IPS DF 6.9 (cell line): ENCODE measurements around the gene FANCI.
"Not testable (repeated sequence)": the region's sequence is repeated elsewhere in the genome, so short reads cannot be mapped to it uniquely, and the experiment has no call there.

Source experiments
- DNase-seq: peaks from one replicate; pipeline ENCODE4 v3.0.0-alpha.2; 2013; ENCODE audit warnings: low read depth, low spot score
- H3K27ac ChIP-seq: one replicate; pipeline ENCODE4 v1.5.1; 2013; ENCODE audit warnings: low read length, control low read depth
- H3K27me3 ChIP-seq: 2 replicates; pipeline ENCODE4 v1.6.1; 2013; ENCODE audit warnings: mild to moderate bottlenecking, low read length; ENCODE audit not compliant: control insufficient read depth, insufficient read depth
- H3K36me3 ChIP-seq: 2 replicates; pipeline ENCODE4 v1.6.1; 2013; ENCODE audit warnings: low read length; ENCODE audit not compliant: control insufficient read depth, insufficient read depth
- H3K4me1 ChIP-seq: 2 replicates; pipeline ENCODE4 v1.6.1; 2013; ENCODE audit warnings: low read length; ENCODE audit not compliant: control insufficient read depth, insufficient read depth
- H3K4me3 ChIP-seq: 2 replicates; pipeline ENCODE4 v1.5.1; 2013; ENCODE audit warnings: mild to moderate bottlenecking, low read length
- H3K9me3 ChIP-seq: 2 replicates; pipeline ENCODE4 v1.6.1; 2013; ENCODE audit warnings: low read length, inconsistent platforms; ENCODE audit not compliant: control insufficient read depth, insufficient read depth
- WGBS: extraction: QIAGEN DNeasy Blood & Tissue Kit; methylation state at CpG from one replicate; pipeline ENCODE4 v1.1.7; 2013; ENCODE audit warnings: mixed read lengths, missing lambda C conversion rate; ENCODE audit not compliant: insufficient read length, insufficient coverage; 5-methylcytosine and 5-hydroxymethylcytosine counted together

Gene FANCI

DNA sequence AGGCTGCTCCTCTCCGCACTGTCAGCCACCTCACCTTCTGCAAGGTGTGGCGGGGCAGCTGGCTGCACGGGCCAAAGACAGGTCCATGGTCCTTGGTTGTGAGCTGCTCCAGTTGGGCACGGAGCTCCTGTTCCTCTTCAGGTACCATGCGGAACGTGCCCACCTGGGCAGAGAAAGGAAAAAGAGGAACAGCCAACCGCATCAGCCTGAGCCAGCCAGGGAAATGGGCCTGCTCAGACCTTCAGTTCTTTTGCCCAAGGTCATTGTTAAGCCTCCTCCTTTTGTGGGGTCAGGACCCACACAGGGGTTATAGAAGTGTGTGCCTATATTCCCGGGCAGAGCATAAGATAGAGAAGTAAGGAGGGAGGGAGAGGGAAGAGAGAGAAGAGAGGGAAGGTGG lies 25.2 kb upstream of the FANCI start:
- no peak for DNase-seq
- H3K4me3 ChIP-seq, result no peak overlapping the region
- no peaks in the 10 kb centered on the region for H3K9me3 ChIP-seq
- H3K27ac ChIP-seq, result no peak overlapping the region
- H3K27me3 ChIP-seq, result no peaks in the 10 kb centered on the region
- H3K4me1 ChIP-seq, result 0 out of 2 replicates have a peak, but pooled peaks cover 2% of the 10 kb centered on the region
- no peaks in the 10 kb centered on the region for H3K36me3 ChIP-seq
- WGBS, result no CpG with 5 or more reads among the region's 8 CpGs

- WGBS, result no CpG with 5 or more reads among the region's 11 CpGs
- H3K4me3 ChIP-seq, result no peak within 1 kb of the TSS
- no peak within 1 kb of the TSS for H3K27ac ChIP-seq
- 0 out of 2 replicates have a peak, but pooled peaks cover 2% of the 10 kb centered on the region for H3K4me1 ChIP-seq
- no peaks in the 10 kb centered on the region for H3K27me3 ChIP-seq
- no peak for DNase-seq
- H3K36me3 ChIP-seq, result no peaks in the 10 kb centered on the region
- no peaks in the 10 kb centered on the region for H3K9me3 ChIP-seq
These were observed 22.2 kb upstream of the FANCI start, which contains the start of gene RLBP1 for GRCh38 chr15:89221543-89221942. Gene RLBP1, minus strand, starts transcription at chr15:89221579. Its CDS starts 2,604 bp downstream, at chr15:89218975.

- no CpG with 5 or more reads among the region's 5 CpGs for WGBS
- no peak for DNase-seq
- H3K4me1 ChIP-seq, result 0 out of 2 replicates have a peak, but pooled peaks cover 2% of the 10 kb centered on the region
- H3K4me3 ChIP-seq, result no peak overlapping the region
- H3K27ac ChIP-seq, result no peak overlapping the region
- no peaks in the 10 kb centered on the region for H3K9me3 ChIP-seq
- H3K27me3 ChIP-seq, result no peaks in the 10 kb centered on the region
- no peaks in the 10 kb centered on the region for H3K36me3 ChIP-seq
These were observed 18.2 kb upstream of the FANCI start for GRCh38 chr15:89225588-89225987.

DNA sequence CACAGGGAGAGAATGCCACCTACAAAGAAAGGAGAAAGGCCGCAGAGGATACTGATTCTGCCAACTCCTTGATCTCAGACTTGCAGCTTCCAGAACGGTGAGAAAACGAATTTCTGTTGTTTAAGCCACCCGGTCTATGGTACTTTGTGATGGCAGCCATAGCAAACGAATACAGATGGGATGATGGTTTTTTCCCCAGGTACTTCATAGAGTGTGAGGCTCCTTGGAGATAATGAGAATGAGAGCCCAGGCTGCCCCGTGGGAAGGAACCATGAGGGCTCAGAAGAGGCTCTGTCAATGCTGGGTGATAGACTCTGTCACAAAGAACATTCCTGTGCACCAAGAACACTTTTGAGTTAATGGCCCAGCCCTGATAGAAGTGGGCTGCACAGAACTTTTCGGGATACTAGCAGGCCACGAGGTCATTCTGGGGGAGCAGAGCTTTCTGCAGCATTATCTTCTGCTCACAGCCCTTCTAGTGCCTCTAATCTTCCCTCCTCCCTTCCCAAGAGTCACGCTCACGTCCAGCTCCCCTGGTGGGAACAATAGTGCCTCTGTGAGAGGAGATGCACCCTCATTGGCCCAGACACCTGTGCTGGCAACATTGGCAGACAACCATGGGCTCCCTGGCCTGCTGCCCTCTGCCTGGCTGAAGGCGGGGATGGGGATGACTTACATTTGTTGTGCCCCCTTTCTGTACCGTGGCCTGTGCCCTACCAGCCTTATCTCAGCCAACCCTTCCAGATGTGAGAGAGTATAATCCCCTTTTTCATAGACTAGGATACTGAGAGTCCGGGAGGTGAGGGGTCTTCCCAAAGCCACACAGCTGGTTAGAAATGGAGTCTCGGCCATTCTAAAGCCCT lies 17.2 kb upstream of the FANCI start:
- H3K4me3 ChIP-seq, result no peak overlapping the region
- DNase-seq, result no peak
- no peak overlapping the region for H3K27ac ChIP-seq
- no peaks in the 10 kb centered on the region for H3K36me3 ChIP-seq
- no peaks in the 10 kb centered on the region for H3K9me3 ChIP-seq
- 0 out of 2 replicates have a peak, but pooled peaks cover 2% of the 10 kb centered on the region for H3K4me1 ChIP-seq
- H3K27me3 ChIP-seq, result no peaks in the 10 kb centered on the region
- WGBS, result no CpG with 5 or more reads among the region's 14 CpGs

- DNase-seq, result no peak
- no peaks in the 10 kb centered on the region for H3K27me3 ChIP-seq
- WGBS, result 100% methylated on average over 1 of the region's 7 CpGs
- no peaks in the 10 kb centered on the region for H3K36me3 ChIP-seq
- no peak overlapping the region for H3K27ac ChIP-seq
- H3K9me3 ChIP-seq, result no peaks in the 10 kb centered on the region
- no peak overlapping the region for H3K4me3 ChIP-seq
- H3K4me1 ChIP-seq, result no peaks in the 10 kb centered on the region
These were observed 16.4 kb upstream of the FANCI start for GRCh38 chr15:89227425-89227824.

- Histone ChIP-seq H3K27ac (no peak overlapping the region), H3K9me3 (no peaks in the 10 kb centered on the region), H3K27me3 (no peaks in the 10 kb centered on the region), H3K4me3 (no peak overlapping the region), H3K4me1 (no peaks in the 10 kb centered on the region), H3K36me3 (no peaks in the 10 kb centered on the region)
- no CpG with 5 or more reads among the region's 5 CpGs for WGBS
- DNase-seq, result no peak
These were observed 13.5 kb upstream of the FANCI start for GRCh38 chr15:89230277-89230676.

DNA sequence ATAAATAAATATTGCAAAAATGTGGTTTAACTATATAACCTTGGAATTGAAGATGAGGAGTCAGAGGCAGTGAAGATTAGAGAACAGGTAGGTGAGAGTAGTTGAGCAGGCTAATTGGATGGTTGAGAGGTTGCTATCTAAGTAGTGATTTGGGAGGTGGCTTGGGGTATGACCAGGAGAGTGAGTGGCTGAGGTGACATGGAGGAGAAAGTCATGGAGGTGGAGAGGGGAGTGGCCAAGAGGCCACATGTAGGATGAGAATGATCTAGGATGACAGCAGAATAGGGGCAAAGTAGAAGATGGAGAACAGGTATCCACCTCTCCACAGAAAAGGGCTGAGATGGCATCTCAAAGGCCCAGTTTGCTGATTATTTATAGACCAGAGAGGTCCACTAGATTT lies 11.9 kb upstream of the FANCI start:
- Histone ChIP-seq H3K4me1 (no peaks in the 10 kb centered on the region), H3K36me3 (no peaks in the 10 kb centered on the region), H3K4me3 (no peak overlapping the region), H3K9me3 (no peaks in the 10 kb centered on the region), H3K27ac (no peak overlapping the region), H3K27me3 (no peaks in the 10 kb centered on the region)
- DNase-seq, result no peak

GRCh38 chr15:89239883-89240810 lies 3.6 kb upstream of the FANCI start:
- DNase-seq, H3K27ac ChIP-seq, H3K4me3 ChIP-seq, H3K36me3 ChIP-seq, H3K4me1 ChIP-seq, H3K27me3 ChIP-seq, H3K9me3 ChIP-seq: not testable (repeated sequence)
- no CpG with 5 or more reads among the region's 12 CpGs for WGBS

GRCh38 chr15:89243046-89243690 lies 611 bp upstream of the FANCI start:
- H3K9me3 ChIP-seq, result no peaks in the 10 kb centered on the region
- peak overlapping the region; percentile 83; the same call in 1 of the 2 replicates for H3K4me3 ChIP-seq
- WGBS, result no CpG with 5 or more reads among the region's 20 CpGs
- H3K27ac ChIP-seq, result no peak overlapping the region
- H3K27me3 ChIP-seq, result no peaks in the 10 kb centered on the region
- peaks cover 4% of the 10 kb centered on the region; the same call in 1 of the 2 replicates for H3K4me1 ChIP-seq
- no peak for DNase-seq
- no peaks in the 10 kb centered on the region; the same call in 1 of the 2 replicates for H3K36me3 ChIP-seq

DNA sequence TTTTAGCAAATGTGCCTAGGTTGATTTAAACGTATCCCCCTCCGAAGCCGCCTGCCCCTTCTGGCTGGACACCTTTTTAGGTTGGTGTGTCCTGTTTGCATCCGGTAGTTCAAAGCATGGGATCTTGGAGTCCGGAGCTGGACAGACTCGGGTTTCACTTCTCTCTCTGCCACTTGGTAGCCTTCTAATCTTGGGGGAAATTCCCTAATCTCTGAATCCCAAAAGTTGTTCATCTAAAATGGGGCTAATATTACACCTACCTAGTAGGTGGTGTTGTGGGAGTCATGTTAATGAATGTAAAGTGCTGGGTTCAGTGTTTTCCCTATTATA lies 760 bp downstream of the FANCI start:
- WGBS, result no CpG with 5 or more reads among the region's 6 CpGs
- Histone ChIP-seq H3K4me3 (peak overlapping the region; percentile 83; the same call in 1 of the 2 replicates), H3K27me3 (no peaks in the 10 kb centered on the region), H3K9me3 (no peaks in the 10 kb centered on the region), H3K4me1 (peaks cover 4% of the 10 kb centered on the region; the same call in 1 of the 2 replicates), H3K27ac (no peak overlapping the region), H3K36me3 (peaks cover 3% of the 10 kb centered on the region; the same call in 1 of the 2 replicates)
- no peak for DNase-seq
